Epithelial cell of esophagus (primary cell): Measurements from ENCODE around the gene MYOM3.
A peak's percentile ranks its signal among the peaks of the same experiment; 100 is the strongest.
"Not testable (repeated sequence)": the region's sequence is repeated elsewhere in the genome, so short reads cannot be mapped to it uniquely, and the experiment has no call there.

Source experiments
- DNase-seq: peaks from one replicate; pipeline ENCODE4 v3.0.0; 2010; ENCODE audit warnings: low read depth
- H3K4me3 ChIP-seq: 2 replicates; pipeline ENCODE4 v1.5.1; 2011; ENCODE audit warnings: mild to moderate bottlenecking, low read length, control low read depth
- CTCF ChIP-seq: IDR thresholded peaks from 2 replicates; pipeline ENCODE4 v1.5.1; 2011; ENCODE audit warnings: low read depth, mild to moderate bottlenecking, low read length, control low read depth, inconsistent platforms; ENCODE audit not compliant: insufficient read depth; ENCODE audit errors: missing control alignments

MYOM3 gene

GRCh38 chr1:24043345-24044032 lies 68.4 kb downstream of the MYOM3 start:
- no peak for TF ChIP-seq CTCF
- no peak for DNase-seq
- no peak overlapping the region for H3K4me3 ChIP-seq

GRCh38 chr1:24042315-24042714 lies 69.6 kb downstream of the MYOM3 start:
- TF ChIP-seq CTCF: no peak
- H3K4me3 ChIP-seq: no peak overlapping the region
- no peak for DNase-seq

- no peak for TF ChIP-seq CTCF
- no peak for DNase-seq
- no peak overlapping the region for H3K4me3 ChIP-seq
Observed at GRCh38 chr1:24036088-24036487, 75.8 kb downstream of the MYOM3 start.

GRCh38 chr1:24032981-24033380 lies 79.0 kb downstream of the MYOM3 start:
- H3K4me3 ChIP-seq: no peak overlapping the region
- no peak for TF ChIP-seq CTCF
- DNase-seq: no peak

DNA sequence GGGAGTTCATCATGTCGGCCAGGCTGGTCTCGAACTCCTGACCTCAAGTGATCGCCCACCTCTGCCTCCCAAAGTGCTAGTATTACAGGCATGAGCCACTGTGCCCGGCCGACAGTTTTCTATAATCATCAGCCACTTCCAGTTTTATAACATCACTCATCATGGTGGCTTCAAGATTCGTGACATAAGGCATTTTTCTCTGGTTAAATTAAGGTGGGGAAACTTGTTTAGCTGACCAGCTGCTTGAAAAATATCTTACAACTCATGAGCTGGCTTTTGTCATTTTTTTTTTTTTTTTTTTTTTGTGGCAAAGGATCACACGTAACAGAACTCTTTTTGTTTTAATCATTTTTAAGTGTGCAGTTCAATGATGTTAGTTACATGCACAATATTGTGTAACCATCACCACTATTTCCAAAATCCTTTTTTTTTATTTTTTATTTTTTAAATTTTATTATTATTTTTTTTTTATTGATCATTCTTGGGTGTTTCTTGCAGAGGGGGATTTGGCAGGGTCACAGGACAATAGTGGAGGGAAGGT lies 80.9 kb downstream of the MYOM3 start:
- DNase-seq, H3K4me3 ChIP-seq: not testable (repeated sequence)

- H3K4me3 ChIP-seq: no peak overlapping the region
- DNase-seq: peak; percentile 61
- peak; percentile 52 for TF ChIP-seq CTCF
Observed at GRCh38 chr1:24027838-24028468, 84.0 kb downstream of the MYOM3 start.

- peak; percentile 79 for DNase-seq
- H3K4me3 ChIP-seq: no peak overlapping the region
- TF ChIP-seq CTCF: no peak
Observed at GRCh38 chr1:24022581-24023361, 89.2 kb downstream of the MYOM3 start.
